Lung (tissue), 16 donors: ENCODE results near the gene NRCAM. TPM values are rescaled to one million over a fixed set of nuclear protein-coding genes. Genes with fewer than 3 reads are reported as not detected.
A peak's percentile ranks its signal among the peaks of the same experiment; 100 is the strongest.
"Not testable (repeated sequence)": the region's sequence is repeated elsewhere in the genome, so short reads cannot be mapped to it uniquely, and the experiment has no call there.

Source experiments
- ATAC-seq: fragments of 200-7000 bp; cut with Tn5 transposase; one replicate; pipeline ENCODE4 v1.9.1; 2020; ENCODE audit warnings: moderate number of reproducible peaks; ENCODE audit not compliant: insufficient read depth, low FRiP score
- DNase-seq, 3 donors: peaks; one replicate each; pipeline ENCODE4 v3.0.0-alpha.2; 2013 to 2017
- H3K27ac ChIP-seq, 2 donors: one replicate each; pipeline ENCODE4 v1.5.1; 2013; ENCODE audit warnings: mild to moderate bottlenecking in 2 of 2, moderate library complexity in 2 of 2, control low read depth in 1 of 2, inconsistent platforms in 1 of 2, low read depth in 1 of 2, low read length in 1 of 2
- H3K27me3 ChIP-seq, 3 donors: one replicate each; pipeline ENCODE4 v1.5.1; 2013; ENCODE audit warnings: low read length in 2 of 3; ENCODE audit not compliant: control insufficient read depth in 3 of 3, insufficient read depth in 3 of 3
- H3K36me3 ChIP-seq, 4 donors: one replicate each; pipeline ENCODE4 v1.5.1; 2013; ENCODE audit warnings: low read length in 4 of 4, mild to moderate bottlenecking in 1 of 4, moderate library complexity in 1 of 4; ENCODE audit not compliant: control insufficient read depth in 4 of 4, insufficient read depth in 4 of 4
- H3K4me1 ChIP-seq, 5 donors: one replicate each; pipeline ENCODE4 v1.5.1; 2013; ENCODE audit warnings: low read length in 5 of 5, mild to moderate bottlenecking in 2 of 5, moderate library complexity in 1 of 5; ENCODE audit not compliant: control insufficient read depth in 5 of 5, insufficient read depth in 5 of 5
- H3K4me3 ChIP-seq: one replicate; pipeline ENCODE4 v1.5.1; 2013; ENCODE audit warnings: mild to moderate bottlenecking, control low read depth, moderate library complexity
- H3K9ac ChIP-seq, 2 donors: one replicate each; pipeline ENCODE4 v1.5.1; 2013; ENCODE audit warnings: low read length in 2 of 2, control low read depth in 1 of 2; ENCODE audit not compliant: insufficient read depth in 1 of 2
- H3K9me3 ChIP-seq, 4 donors: one replicate each; pipeline ENCODE4 v1.5.1; 2013; ENCODE audit warnings: low read length in 3 of 4, mild to moderate bottlenecking in 1 of 4, moderate library complexity in 1 of 4; ENCODE audit not compliant: control insufficient read depth in 4 of 4, insufficient read depth in 3 of 4
- CTCF ChIP-seq: IDR thresholded peaks from 2 replicates; pipeline ENCODE4 v1.5.1; 2012; ENCODE audit warnings: mild to moderate bottlenecking; ENCODE audit errors: control extremely low read depth, extremely low read depth
- WGBS, 2 donors: extraction: QIAGEN DNeasy Blood & Tissue Kit; methylation state at CpG; one replicate each; pipeline ENCODE4 v1.1.7; 2013; 5-methylcytosine and 5-hydroxymethylcytosine counted together
- long read RNA-seq, 5 donors: transcript quantifications; one replicate each; lab custom pipeline, GENCODE V29; 2026
- polyA plus RNA-seq, 2 donors: library from polyadenylated mRNA; stranded (reverse); fragments of 200-250 nt; gene quantifications; one replicate each; pipeline ENCODE4 v1.2.1, GENCODE V29; 2013
- total RNA-seq, 2 donors: library from RNA; depleted of rRNA in 1 of 2; stranded (reverse); fragments of >200 nt in 1 of 2; gene quantifications; one replicate each; pipeline ENCODE4 v1.2.1, GENCODE V29; 2014 to 2021
- donor health status: control.
- donor health status: control.
- donor health status: Bipolar disorder and iron deficiency.
- donor health status: healthy.
- donor health status: DM: yes; HTN: yes; CAD: no.

Gene NRCAM
- total RNA-seq (10 to 100 TPM; 15.5 to 32.4 TPM), polyA plus RNA-seq (1 to 10 TPM; 2.5 to 6.4 TPM)
- long read RNA-seq, donor 1, result 0 reads
- long read RNA-seq, donor 2, result 0 reads
- long read RNA-seq, donor 3, result 0 reads
- long read RNA-seq, donor 4, result 0 reads
- long read RNA-seq, donor 5, result 0 reads

- Histone ChIP-seq H3K4me1 (peaks cover 0 to 13% (median 2%) of the 10 kb centered on the region in 5 donors), H3K4me3 (peak within 1 kb of the TSS; percentile 57), H3K9me3 (no peaks in the 10 kb centered on the region), H3K36me3 (no peaks in the 10 kb centered on the region), H3K27ac (peak within 1 kb of the TSS in 1 of 2 donors; percentile 15), H3K27me3 (peaks cover 13 to 44% (median 41%) of the 10 kb centered on the region in 3 donors), H3K9ac (no peak within 1 kb of the TSS)
- WGBS, 2 donors, result 0 to 1% methylated on average over 62 to 81 of the region's 81 CpGs
- no peak for TF ChIP-seq CTCF
- DNase-seq (peak; percentile 76 to 89 (median 83)), ATAC-seq (peak; percentile 12)
These were observed at the start of gene NRCAM for GRCh38 chr7:108455998-108456677. TSS of gene NRCAM (minus strand) at chr7:108456436. CDS start at chr7:108240064, 216,372 bp downstream.

- not testable (repeated sequence) for H3K4me1 ChIP-seq, ATAC-seq, H3K9me3 ChIP-seq, H3K9ac ChIP-seq, DNase-seq, H3K36me3 ChIP-seq, H3K27ac ChIP-seq, H3K27me3 ChIP-seq, H3K4me3 ChIP-seq
- WGBS, 2 donors, result 94 to 96% methylated on average over 3 of the region's 3 CpGs
These were observed 48.3 kb upstream of the NRCAM start for GRCh38 chr7:108504576-108504975.

GRCh38 chr7:108503112-108504026 lies 47.1 kb upstream of the NRCAM start:
- Histone ChIP-seq H3K4me1 (peaks cover 0 to 6% (median 1%) of the 10 kb centered on the region in 5 donors), H3K27me3 (no peaks in the 10 kb centered on the region), H3K9ac (no peak overlapping the region), H3K9me3 (no peaks in the 10 kb centered on the region), H3K4me3 (no peak overlapping the region), H3K27ac (no peak overlapping the region), H3K36me3 (peaks cover 0 to 8% (median 7%) of the 10 kb centered on the region in 4 donors)
- DNase-seq (peak in 2 of 3 donors; percentile 64 to 75), ATAC-seq (no peak)
- 62 to 79% methylated on average over 5 of the region's 5 CpGs for WGBS, 2 donors
- TF ChIP-seq CTCF, result no peak

GRCh38 chr7:108499566-108499965 lies 43.3 kb upstream of the NRCAM start:
- Histone ChIP-seq H3K4me1 (peaks cover 0 to 6% (median 0%) of the 10 kb centered on the region in 5 donors), H3K27me3 (no peaks in the 10 kb centered on the region), H3K9ac (no peak overlapping the region), H3K4me3 (no peak overlapping the region), H3K9me3 (no peaks in the 10 kb centered on the region), H3K27ac (no peak overlapping the region), H3K36me3 (peaks cover 0 to 14% (median 10%) of the 10 kb centered on the region in 4 donors)
- no peak for TF ChIP-seq CTCF
- WGBS, 2 donors, result 94 to 97% methylated on average over 1 of the region's 1 CpG
- no peak for DNase-seq
- no peak for ATAC-seq
